HG03025 (cell line): Measurements from ENCODE around the gene ZNF138.
"Not testable (repeated sequence)": the region's sequence is repeated elsewhere in the genome, so short reads cannot be mapped to it uniquely, and the experiment has no call there.

Source experiments
- ATAC-seq: cut with Tn5 transposase; IDR thresholded peaks from one replicate; pipeline ENCODE4 v1.9.1; 2021; ENCODE audit warnings: mild to moderate bottlenecking, moderate library complexity; ENCODE audit not compliant: unreplicated experiment, low FRiP score

ZNF138 gene

DNA sequence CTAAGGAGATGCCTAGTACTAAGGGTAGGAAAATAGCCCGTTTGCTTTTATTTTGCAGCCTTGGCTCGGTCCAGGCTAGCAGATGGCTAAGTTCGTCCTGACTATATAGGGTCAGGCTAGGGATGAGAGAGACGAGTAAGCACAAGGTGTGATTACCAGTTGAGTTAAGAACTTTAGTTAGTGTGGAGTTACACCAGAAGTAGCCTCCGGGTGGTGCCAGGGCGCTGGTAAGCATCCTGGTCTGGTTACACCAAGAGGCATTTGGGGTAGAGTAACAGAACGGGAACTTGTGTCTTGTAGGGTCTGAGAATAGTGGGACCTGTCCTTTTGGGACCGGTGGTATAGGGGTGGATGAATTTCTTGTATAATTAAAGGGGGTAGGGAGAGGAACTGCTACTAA is 41.6 kb downstream of the ZNF138 start:
- ATAC-seq: not testable (repeated sequence)

DNA sequence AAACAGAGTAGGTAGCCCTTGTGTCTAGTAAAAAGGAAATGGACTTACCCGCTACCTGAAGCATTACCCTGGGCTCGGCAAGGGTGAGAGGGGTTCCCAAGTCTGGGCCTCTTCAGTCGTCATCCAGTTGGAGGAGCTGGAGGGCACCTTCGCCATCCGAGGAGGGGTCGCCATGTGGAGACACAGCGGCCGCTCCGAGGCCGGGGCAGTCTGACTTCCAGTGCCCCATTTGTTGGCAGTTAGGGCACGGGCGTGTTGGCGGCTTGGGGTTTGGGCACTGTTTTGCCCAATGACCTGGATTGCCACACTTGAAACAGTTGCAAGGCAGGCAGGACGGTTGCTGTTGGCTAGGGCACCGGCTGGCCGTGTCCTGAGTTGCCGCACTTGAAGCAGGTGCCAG is 43.8 kb downstream of the ZNF138 start:
- ATAC-seq: not testable (repeated sequence)

DNA sequence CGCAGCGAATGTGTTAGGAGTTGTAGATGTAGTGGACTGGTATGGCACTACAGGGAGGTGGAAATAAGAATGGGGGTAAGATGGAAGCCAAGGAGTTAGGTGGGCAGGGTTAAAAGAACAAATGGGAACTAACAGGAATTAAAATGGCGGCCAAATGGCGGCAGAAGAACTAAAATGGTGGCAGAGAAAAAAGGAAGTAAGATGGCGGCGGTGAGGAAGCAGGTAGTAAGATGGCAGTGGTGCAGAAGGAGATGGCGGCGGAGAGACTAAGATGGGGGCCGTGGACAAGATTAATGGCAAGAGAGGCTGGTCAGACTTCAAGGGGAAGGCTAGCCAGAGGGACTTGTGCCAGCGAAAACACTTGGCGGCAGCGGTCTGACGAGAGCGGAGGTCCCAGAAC is 44.5 kb downstream of the ZNF138 start:
- ATAC-seq: no peak

DNA sequence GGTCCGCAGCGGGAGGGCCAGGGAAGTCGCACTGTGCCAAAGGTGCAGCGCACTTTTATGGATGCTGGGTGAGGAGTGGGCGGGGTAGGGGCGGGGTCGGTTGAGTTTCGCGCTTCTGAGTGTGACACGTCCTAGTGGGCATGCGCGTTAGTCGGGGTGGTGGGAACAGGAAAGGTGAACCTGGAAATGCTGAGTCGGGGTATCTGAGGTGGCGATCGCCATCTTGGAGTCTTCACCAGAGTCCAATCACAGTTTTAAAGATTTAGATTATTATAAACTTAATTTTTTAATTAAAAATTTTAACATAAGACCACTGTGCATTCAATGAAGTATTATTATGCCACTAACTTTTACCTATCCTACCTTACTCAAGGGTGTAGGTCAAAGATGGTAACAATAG is 45.7 kb downstream of the ZNF138 start:
- ATAC-seq: no peak

DNA sequence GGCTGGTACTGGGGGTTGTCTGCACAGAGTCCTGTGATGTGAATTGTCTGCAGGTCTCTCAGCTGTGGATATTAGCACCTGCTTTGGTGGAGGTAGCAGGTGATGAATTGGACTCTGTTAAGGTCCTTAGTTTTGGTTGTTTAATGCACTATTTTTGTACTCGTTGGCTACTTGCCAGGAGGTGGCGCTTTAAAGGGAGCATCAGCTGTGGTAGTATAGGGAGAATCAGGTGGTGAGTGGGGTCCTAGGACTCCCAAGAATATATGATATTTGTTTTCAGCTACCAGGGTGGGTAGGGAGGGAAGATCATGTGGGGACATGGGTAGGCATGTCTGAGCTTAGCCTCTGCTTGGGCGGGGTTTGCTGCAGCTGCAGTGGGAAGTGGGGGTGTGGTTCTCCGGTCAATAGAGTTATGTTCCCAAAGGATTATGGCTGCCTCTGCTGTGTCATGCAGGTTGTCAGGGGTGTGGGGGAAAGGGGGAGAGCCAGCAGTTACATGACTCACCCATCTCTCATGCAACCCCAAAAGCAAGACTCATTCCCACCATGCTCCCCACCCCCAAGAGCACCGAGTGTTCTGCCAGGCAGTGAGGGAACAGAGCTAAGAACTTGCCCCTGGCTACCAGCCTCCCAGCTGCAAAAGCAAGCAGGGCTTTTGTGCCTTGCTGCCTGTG is 55.2 kb downstream of the ZNF138 start:
- ATAC-seq: no peak

DNA sequence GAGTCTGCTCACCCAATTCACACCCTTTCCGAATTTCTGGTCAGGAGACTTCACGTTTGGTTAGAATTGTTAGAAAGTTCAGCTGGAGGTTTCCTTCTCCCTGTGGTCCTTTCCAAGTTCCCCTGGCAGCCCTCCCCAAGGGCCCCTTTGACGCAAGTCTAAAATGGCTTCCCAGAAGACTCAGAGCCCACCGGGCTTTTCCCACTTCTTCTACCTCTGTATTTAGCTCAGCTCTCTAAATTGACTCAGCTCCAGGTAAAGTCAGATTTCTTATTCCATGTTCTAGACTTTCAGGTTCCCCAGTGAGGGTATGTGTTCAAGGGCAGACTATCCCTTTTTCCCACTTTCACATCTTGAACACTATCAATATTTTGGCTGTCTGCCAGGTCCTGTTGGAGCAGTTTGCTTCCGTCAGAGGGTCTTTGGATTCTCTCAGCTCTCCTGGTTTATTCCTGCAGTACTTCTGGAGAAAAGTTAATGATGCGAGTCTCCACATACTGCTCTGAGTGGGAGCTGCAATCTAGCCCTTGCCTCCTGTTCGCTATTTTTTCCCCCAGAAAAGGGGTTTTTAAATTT is 55.8 kb downstream of the ZNF138 start:
- ATAC-seq: no peak

DNA sequence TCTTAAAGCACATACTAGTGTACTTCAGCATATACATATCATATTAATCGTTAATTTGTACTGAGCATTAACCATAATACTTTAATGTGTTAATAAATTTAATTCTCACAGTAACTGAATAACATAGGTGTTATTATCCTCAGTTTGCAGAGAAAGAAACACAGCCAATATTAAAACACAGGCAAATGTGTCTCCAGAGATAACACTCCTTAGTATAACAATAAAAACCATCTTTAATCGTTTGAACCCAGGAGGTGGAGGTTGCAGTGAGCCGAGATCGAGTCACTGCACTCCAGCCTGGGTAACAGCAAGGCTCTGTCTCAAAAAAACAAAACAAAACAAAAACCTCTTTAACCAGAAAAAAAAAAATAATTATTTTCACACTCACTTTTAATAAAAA is 59.5 kb downstream of the ZNF138 start:
- ATAC-seq: no peak

DNA sequence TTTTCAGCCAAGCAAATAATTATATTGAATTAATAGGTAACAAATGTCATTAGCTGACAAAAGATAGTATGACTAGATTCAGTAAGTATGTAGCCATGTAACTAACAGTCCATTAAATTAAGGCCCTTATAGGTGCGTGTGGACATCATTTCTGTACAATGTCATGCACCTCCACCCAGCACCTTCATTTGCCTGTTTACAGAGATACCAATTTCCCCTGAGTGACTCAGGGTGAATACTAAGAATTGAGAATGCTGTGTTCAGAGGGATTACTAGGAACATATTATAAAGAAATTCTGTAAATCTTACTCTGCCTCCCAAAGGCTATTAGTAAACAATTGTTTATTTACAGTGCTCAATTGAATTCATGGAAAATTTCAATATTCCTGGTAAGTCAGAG is 60.7 kb downstream of the ZNF138 start:
- ATAC-seq: no peak

DNA sequence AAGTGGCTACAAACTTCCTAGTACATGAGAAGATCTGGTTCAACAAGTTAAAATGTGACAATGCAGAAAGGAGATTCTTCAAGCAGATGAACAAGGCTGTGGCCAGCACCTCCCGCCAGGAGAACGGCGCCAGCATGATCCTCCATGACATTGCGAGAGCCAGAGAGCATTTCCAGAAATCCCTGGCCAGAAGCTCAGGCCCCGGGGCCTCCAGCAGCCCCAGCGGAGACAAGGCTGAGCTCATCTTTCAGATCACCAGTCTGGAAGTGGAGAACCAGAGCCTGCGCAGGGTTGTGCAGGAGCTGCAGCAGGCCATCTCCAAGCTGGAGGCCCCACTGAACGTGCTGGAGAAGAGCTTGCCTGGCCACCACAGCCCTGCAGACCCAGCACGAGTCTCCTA is 68.8 kb downstream of the ZNF138 start:
- ATAC-seq: no peak

DNA sequence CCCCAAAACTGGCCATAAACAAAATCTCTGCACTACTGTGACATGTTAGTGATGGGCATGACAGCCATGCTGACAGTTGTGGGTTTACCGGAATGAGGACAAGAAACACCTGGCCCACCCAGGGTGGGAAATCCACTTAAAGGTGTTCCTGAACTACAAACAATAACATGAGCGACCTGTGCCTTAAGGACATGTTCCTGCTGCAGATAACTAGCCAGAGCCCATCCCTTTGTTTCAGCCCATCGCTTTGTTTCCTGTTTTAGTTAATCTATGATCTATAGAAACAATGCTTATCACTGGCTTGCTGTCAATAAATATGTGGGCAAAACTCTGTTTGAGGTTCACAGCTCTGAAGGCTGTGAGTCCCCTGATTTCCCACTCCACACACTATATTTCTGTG is 69.3 kb downstream of the ZNF138 start:
- ATAC-seq: not testable (repeated sequence)

DNA sequence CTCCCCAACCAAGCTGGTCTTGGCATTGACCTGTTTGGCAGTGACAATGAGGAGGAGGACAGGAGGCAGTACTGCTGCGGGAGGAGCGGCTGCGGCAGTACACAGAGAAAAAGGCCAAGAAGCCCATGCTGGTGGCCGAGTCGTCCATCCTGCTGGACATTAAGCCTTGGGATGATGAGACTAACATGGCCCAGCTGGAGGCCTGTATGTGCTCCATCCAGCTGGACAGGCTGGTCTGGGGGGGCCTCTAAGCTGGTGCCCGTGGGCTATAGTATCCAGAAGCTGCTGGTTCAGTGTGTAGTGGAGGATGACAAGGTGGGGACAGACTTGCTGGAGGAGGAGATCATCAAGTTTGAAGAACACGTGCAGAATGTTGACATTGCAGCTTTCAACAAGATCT is 69.7 kb downstream of the ZNF138 start:
- ATAC-seq: no peak

DNA sequence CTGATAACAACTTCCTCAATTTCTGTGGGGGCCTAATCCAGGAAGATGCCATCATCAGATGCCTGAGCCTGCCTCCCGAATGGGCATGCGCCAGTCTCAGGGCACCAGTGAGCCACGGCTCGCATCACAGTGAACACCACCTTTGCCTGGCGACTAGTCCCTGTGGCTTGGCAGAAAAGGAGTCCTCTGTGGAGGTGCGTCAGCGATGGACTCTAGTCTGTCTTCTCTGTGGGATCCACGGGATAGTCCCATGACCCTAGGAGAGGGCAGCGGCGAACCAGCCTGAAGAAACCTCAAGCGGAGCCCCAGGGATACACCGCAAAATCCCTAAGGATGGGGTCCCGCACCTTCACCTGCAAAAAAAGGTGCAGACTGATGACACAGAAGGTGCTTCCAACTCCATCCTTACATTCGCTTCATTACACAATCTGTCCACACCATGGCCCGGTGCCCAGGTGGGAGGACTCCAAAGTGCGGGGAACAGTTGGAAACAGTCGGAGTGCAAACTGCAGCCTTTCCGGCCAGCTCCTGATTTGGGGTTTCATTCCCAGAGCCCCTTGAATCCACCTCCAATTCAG is 73.7 kb downstream of the ZNF138 start:
- ATAC-seq: no peak

DNA sequence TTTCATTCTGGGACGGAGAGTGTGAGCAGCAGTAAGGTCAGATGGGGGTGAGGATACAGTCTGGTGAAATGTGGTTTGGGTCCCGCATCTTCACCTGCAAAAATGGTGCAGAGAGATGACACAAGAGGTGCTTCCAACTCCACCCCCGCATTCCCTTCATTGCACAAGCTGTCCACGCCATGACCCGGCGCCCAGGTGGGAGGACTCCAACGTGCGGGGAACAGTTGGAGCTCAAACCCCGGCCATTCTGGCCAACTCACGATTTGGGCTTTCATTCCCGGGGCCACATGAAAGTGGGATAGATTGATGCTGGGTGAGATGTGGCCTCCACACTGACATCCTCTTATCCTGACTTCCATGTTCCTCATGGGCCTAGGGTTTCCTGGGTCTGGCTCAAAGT is 74.3 kb downstream of the ZNF138 start:
- no peak for ATAC-seq

DNA sequence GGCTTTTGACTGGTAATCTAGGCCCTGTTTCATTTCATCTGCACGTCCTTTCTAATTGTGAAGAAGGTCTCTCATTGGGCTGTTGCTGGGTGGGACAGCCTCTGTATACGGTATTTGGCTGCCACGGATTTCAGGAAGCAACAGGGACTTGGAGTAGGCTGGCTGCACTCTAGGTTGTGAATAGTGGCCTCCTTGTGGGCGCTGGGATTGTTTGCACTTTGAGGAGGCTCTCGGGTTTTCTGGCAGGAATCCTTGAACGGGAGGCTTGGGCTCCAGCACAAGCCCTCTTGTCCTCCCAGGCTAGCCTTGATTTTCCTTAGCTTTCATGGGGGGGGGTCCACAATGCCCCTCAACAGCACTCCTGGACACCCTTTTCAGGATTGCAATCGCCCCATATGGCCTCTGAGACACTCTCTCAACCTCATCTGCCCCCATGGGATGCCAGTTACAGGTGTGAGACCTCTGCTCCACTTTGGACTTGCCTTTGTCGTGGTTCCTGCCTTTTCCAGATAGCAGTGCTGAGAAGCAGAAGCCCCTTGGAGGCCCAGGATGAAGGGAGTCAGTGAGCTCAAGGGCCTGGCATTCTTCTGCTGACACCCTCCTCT is 75.0 kb downstream of the ZNF138 start:
- no peak for ATAC-seq

DNA sequence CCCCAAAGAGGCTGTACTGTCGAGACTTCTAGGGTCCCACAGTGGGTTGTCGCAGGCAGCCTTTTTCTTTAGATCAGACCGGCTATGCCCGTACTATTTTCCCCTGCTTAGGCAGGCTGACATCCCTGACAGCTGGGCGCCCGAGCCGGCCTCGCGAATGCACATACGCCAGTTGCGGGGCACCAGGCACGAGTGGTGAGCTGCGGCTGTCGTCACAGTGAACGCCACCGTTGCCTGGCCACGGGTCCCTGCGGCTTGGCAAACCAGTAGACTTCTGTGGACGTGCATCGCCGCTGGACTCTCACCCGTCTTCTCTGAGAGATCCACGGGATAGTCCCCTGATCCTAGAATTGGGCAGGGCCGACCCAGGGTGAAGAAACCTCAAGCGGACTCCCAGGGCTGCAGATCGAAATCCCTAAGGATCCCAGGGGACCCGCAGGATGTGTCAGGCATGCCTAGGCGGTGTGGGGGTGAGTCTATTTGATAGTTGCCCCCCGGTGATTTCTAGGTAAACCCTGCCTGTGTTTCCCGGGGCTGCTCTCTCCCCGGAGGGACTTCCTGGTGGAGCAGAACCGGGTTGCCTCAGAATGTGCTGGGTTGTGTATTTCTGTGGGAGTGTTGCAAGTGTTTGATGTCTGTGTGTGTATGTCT is 75.8 kb downstream of the ZNF138 start:
- no peak for ATAC-seq

DNA sequence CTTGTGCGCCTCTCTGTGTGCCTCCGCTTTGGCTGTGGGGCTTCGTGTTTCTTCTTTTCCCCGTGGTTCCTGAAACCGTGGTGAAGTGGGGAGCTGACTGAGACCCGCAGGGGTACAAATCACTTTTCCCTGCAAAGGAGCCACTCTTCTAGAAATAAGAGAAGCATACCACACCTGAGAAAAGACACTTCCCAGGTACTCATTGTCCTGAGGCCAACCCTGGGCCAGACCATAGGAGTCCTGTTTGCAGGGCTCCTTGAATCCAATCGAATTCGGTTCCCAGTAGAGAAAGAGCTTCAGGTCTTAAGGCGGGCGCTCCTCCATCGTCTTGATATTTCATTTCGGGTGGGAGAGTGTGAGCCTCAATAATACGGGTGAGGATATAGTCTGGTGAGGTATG is 76.4 kb downstream of the ZNF138 start:
- no peak for ATAC-seq

DNA sequence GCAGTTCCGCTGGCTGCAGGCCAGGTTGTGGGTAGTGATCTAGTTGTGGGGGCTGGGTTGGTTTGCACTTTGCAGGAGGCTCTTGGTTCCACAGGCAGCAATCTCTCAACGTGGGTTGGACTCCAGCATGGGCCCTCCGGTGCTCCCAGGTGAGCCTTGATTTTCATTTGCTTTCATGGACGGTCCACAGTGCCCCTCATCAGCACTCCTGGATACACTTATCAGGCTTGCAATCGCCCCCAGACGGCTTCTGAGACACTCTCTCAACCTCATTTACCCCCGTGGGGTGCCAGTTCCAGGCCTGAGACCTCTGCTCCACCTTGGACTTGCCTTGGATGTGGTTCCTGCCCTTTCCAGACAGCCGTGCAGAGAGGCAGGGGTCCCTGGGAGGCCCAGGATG is 77.5 kb downstream of the ZNF138 start:
- no peak for ATAC-seq

DNA sequence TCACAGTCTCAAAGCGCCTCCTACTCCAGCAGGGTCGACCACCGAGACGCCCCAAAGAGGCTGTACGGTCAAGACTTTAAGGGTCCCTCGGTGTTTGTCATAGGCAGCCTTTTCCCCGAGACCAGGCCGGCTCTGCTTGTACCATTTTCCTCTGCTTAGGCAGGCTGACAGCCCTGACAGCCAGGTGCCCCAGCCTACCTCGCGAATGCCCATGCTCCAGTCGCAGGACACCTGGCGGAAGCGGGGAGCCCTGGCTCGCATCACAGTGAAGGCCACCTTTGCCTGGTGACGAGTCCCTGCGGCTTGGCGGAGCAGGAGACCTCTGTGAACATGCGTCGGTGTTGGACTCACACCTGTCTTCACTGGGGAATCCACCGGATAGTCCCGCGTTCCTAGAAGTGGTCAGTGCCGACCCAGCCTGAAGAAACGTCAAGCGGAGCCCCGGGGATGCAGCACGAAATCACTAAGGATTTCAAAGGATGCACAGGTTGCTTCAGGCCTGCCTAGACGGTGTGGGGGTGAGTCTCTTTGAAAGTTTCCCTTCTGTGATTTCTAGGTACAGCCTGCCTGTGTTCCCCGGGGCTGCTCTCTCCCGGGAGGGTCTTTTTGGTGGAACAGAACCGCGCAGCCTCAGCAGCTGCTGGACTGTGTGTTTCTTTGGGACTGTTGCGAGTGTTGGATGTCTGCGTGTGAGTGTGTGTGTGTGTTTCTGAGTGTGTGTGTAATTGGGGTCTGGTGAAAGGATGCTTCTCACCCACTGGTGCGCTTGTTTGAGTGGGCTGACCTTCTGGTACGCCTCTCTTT is 78.3 kb downstream of the ZNF138 start:
- no peak for ATAC-seq

DNA sequence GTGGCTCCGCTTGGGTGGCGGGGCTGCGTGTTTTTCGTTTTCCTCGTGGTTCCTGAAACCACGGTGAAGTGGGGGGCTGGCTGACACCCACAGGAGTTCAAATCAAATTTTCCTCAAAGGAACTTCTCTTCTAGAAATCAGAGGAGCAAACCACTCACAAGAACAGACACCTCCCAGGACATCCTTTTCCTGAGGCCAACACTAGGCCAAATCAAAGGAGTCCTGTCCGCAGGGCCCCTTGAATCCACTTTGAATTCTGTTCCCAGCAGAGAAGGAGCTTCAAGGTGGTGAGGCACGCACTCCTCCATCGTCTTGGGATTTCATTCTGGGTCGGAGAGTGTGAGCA is 78.9 kb downstream of the ZNF138 start:
- ATAC-seq: no peak

DNA sequence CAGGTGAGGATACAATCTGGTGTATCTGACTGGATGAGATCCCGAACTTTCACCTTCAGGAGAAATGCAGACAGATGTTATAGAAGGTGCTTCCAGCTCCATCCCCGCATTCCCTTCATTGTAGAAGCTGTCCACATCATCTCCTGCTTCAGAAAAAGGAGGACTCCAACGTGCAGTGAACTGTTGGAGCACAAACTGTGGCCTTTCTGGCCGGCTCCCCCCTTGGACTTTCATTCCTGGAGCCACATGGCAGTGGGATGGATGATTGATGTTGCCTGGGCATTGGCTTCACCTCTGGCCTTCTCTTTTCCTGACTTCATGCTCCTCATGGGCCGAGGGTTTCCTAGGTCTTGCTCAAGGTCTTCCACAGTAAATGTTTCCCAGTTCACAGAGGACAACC is 79.3 kb downstream of the ZNF138 start:
- no peak for ATAC-seq

DNA sequence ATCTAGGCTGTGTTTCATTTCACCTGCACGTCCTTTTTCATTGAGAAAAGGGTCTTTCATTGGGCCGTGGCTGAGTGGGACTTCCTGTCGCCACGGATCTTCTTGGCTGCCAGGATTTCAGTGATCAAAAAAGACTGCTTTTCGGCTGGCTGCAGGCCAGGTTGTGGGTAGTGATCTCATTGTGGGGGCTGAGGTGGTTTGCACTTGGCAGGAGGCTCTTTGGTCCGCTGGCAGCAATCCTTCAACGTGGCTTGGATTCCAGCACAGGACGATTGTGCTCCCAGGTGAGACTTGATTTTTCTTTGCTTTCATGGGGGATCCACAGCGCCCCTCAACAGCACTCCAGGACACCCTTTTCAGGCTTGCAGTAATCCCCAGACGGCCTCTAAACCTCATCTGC is 79.9 kb downstream of the ZNF138 start:
- no peak for ATAC-seq
